Right ventricle myocardium inferior (tissue), 1 donor: ENCODE measurements around the gene RSL1D1. TPM values are rescaled to one million over a fixed set of nuclear protein-coding genes. Genes with fewer than 3 reads are reported as not detected.
"Not testable (repeated sequence)": the region's sequence is repeated elsewhere in the genome, so short reads cannot be mapped to it uniquely, and the experiment has no call there.

Source experiments
- ATAC-seq: fragments of 200-7000 bp; cut with Tn5 transposase; one replicate; pipeline ENCODE4 v1.9.1; 2020; ENCODE audit warnings: mild to moderate bottlenecking, moderate library complexity
- DNase-seq: peaks from one replicate; pipeline ENCODE4 v3.0.0; 2021; ENCODE audit errors: missing footprints
- intact Hi-C: fragments of 100-400 bp; cut with DNase I; formaldehyde crosslinking; loops from one replicate; pipeline ENCODE4 v1.11.0; 2022
- total RNA-seq: library from RNA; stranded (reverse); fragmentation: NEBNext Ultra II Directional; extraction: Animal tissue kit (Norgen Biotek cat#: 25700); gene quantifications from one replicate; pipeline ENCODE4 v1.2.1, GENCODE V29; 2021
- donor health status: DM: no; HTN: yes; CAD: no; lungs with severe emphysema.

Gene RSL1D1
- total RNA-seq, 1 donor from 2014 or later = 111 TPM

- ATAC-seq (no peak), DNase-seq (no peak)
- intact Hi-C loops = loop anchor here (5.0 kb wide), 3 partner anchors 55 to 215 kb away; partner anchors contain the start of genes GSPT1 and ZC3H7A
Measured at GRCh38 chr16:11852092-11852809, 909 bp upstream of the RSL1D1 start.

GRCh38 chr16:11848842-11849241 lies 2.5 kb downstream of the RSL1D1 start:
- intact Hi-C loops = no loop called here
- no peak for DNase-seq
- no peak for ATAC-seq

GRCh38 chr16:11844499-11844898 lies 6.8 kb downstream of the RSL1D1 start:
- intact Hi-C loops = no loop called here
- ATAC-seq (no peak), DNase-seq (no peak)

GRCh38 chr16:11843861-11844260 lies 7.5 kb downstream of the RSL1D1 start:
- DNase-seq (no peak), ATAC-seq (no peak)
- intact Hi-C loops = no loop called here

- ATAC-seq = no peak
- DNase-seq = no peak
- intact Hi-C loops = no loop called here
Measured at GRCh38 chr16:11843206-11843605, 8.1 kb downstream of the RSL1D1 start.

GRCh38 chr16:11841026-11841425 lies 10.3 kb downstream of the RSL1D1 start:
- intact Hi-C loops = no loop called here
- DNase-seq (no peak), ATAC-seq (no peak)

- ATAC-seq (no peak), DNase-seq (no peak)
- intact Hi-C loops = no loop called here
Measured at GRCh38 chr16:11836650-11837244, 14.6 kb downstream of the RSL1D1 start.

GRCh38 chr16:11835891-11836649 lies 15.3 kb downstream of the RSL1D1 start:
- ATAC-seq (no peak), DNase-seq (no peak)
- intact Hi-C loops = no loop called here

- intact Hi-C loops = no loop called here
- no peak for ATAC-seq
- no peak for DNase-seq
Measured at GRCh38 chr16:11835309-11835708, 16.0 kb downstream of the RSL1D1 start.

- ATAC-seq (no peak), DNase-seq (no peak)
- intact Hi-C loops = no loop called here
Measured at GRCh38 chr16:11833951-11834695, 17.2 kb downstream of the RSL1D1 start.

- ATAC-seq (no peak), DNase-seq (no peak)
- intact Hi-C loops = no loop called here
Measured at GRCh38 chr16:11828696-11829095, 22.6 kb downstream of the RSL1D1 start.

- DNase-seq, intact Hi-C loops, ATAC-seq: not testable (repeated sequence)
Measured at GRCh38 chr16:11825520-11826165, 25.7 kb downstream of the RSL1D1 start.

- DNase-seq (peak; percentile 77), ATAC-seq (peak; percentile 87)
- intact Hi-C loops = no loop called here
Measured at GRCh38 chr16:11824362-11824761, 27.0 kb downstream of the RSL1D1 start.

- DNase-seq, intact Hi-C loops, ATAC-seq: not testable (repeated sequence)
Measured at GRCh38 chr16:11823645-11824044, 27.7 kb downstream of the RSL1D1 start.

- ATAC-seq = no peak
Measured at GRCh38 chr16:11819798-11820197, 31.5 kb downstream of the RSL1D1 start.

GRCh38 chr16:11818970-11819369 lies 32.4 kb downstream of the RSL1D1 start:
- DNase-seq, intact Hi-C loops, ATAC-seq: not testable (repeated sequence)

More at GRCh38 chr16:11819798-11820197, 31.5 kb downstream of the RSL1D1 start:
- no peak for DNase-seq
- intact Hi-C loops = no loop called here

- ATAC-seq (no peak), DNase-seq (no peak)
- intact Hi-C loops = no loop called here
Measured at GRCh38 chr16:11816123-11816522, 35.2 kb downstream of the RSL1D1 start.

- not testable (repeated sequence) for ATAC-seq, DNase-seq
- intact Hi-C loops = loop anchor here (5.0 kb wide), 1 partner anchor 417 kb away; no protein-coding TSS in a partner anchor
Measured at GRCh38 chr16:11814800-11815199, 36.5 kb downstream of the RSL1D1 start.
